Stimulated activated CD4-positive, alpha-beta T cell treated with anti-CD3 and anti-CD28 coated beads, Interleukin-4, amount 100 ng/mL, for 48 hours (primary cell): Measurements from ENCODE around the gene TASOR2.

Source experiments
- DNase-seq, 2 donors: peaks; one replicate each; pipeline ENCODE4 v3.0.0-alpha.2; 2020; ENCODE audit warnings: low read depth in 2 of 2

The TASOR2 gene

GRCh38 chr10:5656737-5657579, 27.7 kb upstream of the TASOR2 start:
- DNase-seq: no peak

DNA sequence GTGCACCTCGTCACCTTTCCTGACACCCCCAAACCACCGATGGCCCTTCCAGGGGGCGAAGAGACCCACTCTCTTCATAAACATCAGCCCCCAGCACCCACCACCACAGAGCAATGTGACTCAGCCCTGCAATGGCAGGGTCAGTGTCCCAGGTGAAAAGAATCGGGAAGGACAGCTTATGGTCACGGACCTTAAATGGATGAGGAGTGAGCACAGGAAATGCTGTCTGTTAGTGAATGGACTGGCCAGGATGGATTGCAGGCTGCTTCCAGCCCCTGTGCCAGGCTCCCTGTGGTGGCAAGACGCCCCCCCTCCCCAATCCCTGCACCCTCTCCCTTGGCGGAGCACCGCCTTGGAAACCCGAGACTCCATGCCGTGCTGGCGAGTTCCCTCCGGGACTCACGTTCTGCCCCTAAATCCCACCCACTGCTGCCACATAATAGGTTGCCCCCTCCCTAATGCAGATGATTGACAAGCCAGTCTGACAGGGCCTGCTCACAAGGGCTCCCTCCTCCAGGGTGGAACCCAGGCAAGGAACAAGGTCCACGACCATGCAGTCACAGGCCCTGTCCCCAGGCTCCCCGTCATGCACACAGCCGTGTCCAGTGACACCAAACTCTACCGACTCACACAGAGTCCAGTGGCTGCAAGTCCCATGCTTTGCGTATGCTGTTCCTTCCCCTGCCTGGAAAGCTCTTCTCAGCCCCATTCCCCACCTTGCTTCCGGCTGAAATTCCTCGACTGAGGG, 25.6 kb upstream of the TASOR2 start:
- no peak for DNase-seq

DNA sequence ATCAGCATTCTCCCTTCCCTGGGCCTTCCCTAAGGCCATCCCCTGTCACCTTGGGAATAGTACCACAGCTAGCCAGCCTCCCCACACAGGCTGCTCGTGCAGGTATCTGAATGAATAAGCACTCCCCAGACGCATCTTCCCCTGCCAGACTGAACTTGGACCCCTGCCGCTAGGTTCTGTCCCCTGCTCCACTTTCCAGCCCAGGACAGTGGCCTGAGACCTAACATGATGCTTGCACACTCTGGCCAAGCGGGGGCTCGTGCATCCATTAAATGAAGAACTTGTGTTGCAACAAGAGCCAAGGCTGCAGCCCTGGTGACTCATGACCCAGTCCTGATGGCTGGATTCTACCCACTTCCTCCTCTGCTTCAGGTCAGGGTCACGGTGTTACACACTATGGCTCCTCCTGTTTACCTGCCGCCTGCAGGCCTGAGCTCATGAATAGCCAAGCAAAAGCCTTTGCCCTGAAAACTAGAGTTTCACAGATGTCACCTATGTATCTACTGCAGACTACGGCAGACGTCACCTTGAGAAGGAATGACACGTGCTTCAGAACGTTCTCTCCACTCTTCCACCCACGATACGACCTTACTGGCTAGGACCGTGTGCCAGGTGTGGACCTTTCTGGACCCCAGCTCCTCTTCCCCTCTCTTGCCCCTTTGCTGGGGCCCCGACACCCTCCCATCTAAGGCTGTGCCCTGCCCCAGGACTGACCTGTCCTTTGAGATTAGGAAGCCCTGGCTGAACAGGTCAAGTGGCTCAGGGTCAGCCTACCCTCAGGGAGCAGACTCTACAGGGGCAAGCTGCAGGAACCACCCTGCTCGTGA, 24.7 kb upstream of the TASOR2 start:
- no peak for DNase-seq

GRCh38 chr10:5661043-5661442, 23.6 kb upstream of the TASOR2 start:
- no peak for DNase-seq

DNA sequence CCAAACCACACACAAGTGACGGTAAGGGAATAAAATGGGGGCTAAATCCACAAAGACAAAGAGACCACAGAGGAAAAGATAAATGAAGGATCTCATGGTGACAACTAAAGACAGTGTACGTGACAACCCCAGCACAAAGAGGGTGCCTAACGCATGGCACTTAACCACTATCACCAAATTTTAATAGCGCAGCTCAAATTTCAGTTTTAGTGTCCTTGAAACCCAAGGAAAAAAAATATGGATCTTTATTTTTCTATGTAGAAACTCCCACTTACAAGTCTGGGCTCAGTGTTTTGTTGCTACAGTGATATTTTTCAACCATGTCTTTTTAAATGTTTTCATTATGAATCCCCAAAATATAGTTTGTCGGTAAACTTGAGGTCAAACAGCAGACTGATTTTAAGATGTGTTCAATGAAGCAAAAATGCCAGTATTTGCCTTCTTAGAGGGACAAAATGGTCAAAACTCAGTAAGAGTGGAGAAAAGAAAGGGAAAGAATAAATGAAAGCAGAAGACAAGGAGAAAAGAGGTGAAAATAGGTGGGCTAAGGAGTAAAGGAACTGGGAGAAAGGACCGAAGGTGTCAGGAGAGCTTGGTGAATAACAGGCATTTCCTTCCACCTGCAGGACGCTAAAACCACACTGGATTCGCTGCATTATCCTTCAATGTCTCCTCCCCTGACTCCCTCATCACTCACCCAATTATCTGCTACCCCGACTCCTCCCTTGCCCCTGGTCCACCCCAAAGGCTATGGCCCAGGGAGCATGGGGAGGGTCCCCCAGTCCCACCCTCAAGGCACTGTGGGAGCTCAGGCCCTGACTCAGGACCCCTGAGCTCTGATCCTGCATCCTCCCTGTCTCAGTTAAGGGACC, 21.7 kb upstream of the TASOR2 start:
- no peak for DNase-seq

DNA sequence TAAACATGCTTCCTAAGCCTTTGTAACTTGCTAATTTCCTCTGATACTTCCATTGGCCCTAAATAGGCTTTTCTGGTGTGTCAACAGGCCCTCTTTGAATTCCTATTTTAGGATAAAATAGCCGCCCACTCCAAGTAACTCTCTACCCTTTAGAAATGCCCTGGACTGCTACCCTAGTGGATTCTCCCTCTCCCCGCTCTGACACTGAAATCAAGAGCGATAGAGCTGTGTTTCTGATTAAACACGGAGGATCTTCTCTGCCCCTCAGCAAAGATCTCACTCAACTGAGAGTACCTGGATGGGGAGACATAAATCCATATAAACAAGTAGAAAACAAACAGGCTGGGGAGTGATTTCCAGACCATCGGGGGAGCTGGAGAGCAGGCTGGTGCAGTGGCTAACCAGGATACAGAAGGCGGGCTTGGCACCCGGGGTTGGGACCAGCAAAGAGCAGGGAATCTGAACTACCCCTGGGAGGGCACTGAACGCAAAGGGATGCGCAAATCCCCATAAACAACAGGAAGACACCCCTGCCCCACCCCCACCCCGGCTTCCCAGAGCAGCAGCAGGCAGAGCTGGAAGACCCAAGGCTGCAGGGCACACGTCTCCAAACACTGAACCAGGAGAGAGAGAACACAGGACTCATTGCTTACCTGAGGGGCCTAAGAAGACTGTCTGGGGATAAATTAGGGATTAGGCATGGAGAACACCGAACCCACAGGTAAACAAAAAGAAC, 20.8 kb upstream of the TASOR2 start:
- no peak for DNase-seq

- no peak for DNase-seq
Measured at GRCh38 chr10:5665373-5666007, 19.1 kb upstream of the TASOR2 start.

DNA sequence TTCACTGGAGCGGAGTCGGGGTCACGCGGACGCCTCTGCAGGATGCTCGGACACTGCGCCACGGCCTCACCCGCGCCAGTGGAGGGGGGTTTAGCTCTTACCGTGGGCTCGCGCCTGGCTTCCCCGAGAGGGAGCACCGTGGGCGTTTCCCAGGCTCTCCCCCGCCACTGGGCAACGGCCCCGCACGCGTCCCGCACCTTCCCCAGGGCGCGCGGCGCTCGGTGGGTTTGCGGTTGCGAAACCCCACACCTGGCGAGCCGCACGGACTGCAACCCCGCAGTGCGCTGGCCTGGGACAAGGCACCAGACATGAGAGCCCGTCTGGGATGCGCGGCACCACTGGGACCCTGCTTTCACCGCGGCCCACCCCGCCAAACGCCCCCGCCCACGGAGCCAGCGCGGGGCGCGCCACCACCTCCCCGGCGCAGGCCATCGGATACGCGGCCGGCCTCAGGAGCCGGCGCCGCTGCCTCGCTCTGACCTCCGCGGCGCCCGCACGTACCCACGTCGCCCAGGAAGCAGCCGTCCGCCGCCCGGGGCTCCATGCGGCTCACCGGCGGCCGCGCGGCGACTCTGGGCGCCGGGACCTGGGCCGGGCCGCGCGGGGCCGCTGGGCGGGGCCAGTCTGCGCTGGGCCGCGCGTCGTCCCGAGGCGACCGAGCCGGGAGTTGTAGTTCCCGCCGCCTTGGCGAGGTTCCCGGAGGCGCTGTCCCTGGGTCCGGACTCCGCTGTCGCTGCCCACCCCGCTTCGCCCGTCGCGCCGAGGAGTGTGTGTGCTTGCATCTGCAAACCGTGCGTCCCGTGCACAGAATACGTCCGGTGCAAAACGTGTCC, 18.4 kb upstream of the TASOR2 start, which contains the start of gene ASB13:
Gene ASB13, minus strand, starts transcription at position 588 of the 833 bp plus-strand sequence. Its CDS starts 44 bp downstream, at position 544.
- DNase-seq: peak; percentile 29 to 45

GRCh38 chr10:5666841-5667630, 17.6 kb upstream of the TASOR2 start:
- DNase-seq: no peak

DNA sequence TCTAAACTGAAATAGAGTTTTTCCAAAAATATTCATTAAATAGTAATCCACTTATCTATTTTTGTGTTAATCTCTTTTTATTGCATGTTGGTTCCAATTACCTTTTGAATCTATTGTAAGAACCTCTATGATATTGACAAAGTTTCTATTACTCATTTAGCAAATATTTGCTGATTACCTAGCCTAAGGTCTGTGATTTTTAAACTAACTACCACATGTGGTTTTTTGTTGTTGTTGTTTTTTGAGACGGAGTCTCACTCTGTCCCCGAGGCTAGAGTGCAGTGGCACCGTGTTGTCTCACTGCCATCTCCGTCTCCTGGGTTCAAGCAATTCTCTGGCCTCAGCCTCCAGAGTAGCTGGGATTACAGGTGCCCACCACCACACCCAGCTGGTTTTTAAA, 16.2 kb upstream of the TASOR2 start:
- DNase-seq: no peak

DNA sequence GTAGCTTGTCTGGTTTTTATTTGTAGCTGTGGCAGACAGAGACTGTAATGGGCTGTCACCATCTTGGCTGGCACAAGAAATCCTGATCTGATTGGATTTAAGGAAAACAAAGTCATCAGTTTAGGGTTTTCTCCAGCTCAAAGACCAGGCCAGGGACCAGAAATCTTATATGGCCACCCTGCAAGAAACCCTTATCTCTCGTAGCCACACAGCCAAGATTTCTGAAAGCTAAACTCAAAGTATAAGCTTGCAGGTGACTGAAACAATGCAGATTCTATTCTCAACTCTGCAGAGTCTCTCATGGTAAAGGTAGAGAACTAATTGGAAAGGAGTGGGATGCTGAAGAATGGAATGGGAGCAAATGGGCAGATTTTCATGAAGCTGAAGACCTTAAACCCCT, 15.0 kb upstream of the TASOR2 start:
- DNase-seq: no peak

DNA sequence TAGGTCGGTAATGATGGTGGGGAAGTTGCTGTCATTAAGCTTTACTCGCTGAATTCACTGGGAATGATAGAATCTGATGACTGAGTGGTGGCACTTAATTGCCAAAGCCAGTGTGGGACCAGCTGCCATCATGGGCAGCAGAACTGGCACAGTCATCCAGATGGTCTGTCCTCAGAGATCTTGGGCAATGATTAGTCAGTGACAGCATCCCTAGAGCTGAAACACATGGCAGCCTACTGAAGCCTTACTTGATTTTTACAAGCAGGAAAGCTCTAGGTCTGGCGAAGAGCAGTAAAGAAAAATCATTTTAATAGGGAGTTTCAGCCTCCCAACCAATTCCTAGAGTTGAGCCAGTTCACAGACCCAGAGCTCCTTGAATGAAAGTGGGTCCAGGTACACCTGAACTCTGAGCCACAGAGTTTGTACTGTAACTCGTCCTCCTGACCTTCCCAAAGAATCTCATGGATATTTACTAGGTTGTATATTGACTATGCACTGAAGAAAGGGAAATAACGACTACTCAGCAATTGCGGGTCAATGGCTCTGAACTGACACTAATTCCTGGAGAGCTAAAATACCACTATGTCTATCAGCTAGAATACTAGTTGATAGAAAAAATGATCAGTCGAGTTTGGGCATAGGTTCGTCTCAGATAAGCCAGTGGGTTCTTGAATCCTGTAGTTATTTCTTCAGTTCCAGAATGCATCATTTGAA, 13.8 kb upstream of the TASOR2 start:
- DNase-seq: no peak

GRCh38 chr10:5678397-5679036, 6.1 kb upstream of the TASOR2 start:
- DNase-seq: no peak

GRCh38 chr10:5679037-5679435, 5.6 kb upstream of the TASOR2 start:
- DNase-seq: no peak

GRCh38 chr10:5679606-5680005, 5.0 kb upstream of the TASOR2 start:
- DNase-seq: no peak

- DNase-seq: no peak
Measured at GRCh38 chr10:5681930-5682329, 2.7 kb upstream of the TASOR2 start.

DNA sequence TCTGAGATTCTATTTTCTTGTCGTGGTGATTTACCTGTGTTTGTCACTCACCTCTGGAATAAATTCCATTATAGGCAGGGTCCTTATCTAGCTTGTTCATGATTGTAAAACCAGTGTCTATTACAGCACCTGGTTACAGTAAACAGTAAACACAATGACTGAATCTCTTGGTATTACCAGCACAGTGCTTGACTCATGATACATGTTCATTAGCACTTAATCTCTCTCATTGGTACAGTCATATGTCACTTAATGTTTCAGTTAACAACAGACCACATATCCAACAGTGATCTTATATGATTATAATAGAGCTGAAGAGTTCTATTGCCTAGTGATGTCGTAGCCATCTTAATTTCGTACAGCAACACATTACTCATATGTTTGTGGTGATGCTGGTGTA, 1.6 kb upstream of the TASOR2 start:
- no peak for DNase-seq
